ENCODE measurements around the gene GRIK5.
A peak's percentile ranks its signal among the peaks of the same experiment; 100 is the strongest.

Gene GRIK5

DNA sequence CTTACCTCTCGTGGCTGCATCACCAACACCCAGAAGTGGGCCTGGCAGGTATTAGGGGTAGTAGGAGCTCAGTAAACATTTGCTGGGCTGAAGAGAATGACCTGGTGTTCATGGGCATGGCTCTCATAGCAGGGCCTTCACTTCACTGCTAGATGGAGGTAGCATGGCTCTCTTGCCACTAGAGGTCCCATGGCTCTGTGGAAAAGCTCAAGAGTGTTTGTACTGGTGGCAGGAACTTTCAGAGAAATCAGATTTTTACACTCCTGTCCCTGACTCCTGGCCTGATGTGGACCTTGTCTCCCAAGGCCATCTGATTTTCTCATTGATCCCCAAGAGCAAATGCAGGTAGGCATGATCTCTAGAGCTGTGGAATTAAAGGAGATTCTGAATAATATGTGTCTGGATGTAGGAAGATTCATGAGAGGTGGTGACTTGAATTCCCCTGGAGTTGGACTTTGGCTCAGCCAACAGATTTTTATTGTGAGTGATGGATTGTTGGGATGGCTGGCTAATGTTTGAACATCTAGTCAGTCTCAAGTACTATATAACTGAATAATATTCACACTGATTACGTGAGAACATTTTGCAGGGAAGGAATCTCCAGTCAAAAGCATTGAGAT is 11.7 kb upstream of the GRIK5 start:
- no peak overlapping the region for H3K4me3 ChIP-seq (ENCODE audit: low read depth, low read length)
- DNase-seq (ENCODE audit: low read depth): peak; percentile 45
- TF ChIP-seq POLR2A (IDR thresholded peaks at IDR 0.05; ENCODE audit: extremely low read depth, insufficient read length): no peak
- TF ChIP-seq, protein P1, sequence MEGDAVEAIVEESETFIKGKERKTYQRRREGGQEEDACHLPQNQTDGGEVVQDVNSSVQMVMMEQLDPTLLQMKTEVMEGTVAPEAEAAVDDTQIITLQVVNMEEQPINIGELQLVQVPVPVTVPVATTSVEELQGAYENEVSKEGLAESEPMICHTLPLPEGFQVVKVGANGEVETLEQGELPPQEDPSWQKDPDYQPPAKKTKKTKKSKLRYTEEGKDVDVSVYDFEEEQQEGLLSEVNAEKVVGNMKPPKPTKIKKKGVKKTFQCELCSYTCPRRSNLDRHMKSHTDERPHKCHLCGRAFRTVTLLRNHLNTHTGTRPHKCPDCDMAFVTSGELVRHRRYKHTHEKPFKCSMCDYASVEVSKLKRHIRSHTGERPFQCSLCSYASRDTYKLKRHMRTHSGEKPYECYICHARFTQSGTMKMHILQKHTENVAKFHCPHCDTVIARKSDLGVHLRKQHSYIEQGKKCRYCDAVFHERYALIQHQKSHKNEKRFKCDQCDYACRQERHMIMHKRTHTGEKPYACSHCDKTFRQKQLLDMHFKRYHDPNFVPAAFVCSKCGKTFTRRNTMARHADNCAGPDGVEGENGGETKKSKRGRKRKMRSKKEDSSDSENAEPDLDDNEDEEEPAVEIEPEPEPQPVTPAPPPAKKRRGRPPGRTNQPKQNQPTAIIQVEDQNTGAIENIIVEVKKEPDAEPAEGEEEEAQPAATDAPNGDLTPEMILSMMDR (IDR thresholded peaks at IDR 0.05; ENCODE audit: low read depth, low read length): peak; percentile 43

DNA sequence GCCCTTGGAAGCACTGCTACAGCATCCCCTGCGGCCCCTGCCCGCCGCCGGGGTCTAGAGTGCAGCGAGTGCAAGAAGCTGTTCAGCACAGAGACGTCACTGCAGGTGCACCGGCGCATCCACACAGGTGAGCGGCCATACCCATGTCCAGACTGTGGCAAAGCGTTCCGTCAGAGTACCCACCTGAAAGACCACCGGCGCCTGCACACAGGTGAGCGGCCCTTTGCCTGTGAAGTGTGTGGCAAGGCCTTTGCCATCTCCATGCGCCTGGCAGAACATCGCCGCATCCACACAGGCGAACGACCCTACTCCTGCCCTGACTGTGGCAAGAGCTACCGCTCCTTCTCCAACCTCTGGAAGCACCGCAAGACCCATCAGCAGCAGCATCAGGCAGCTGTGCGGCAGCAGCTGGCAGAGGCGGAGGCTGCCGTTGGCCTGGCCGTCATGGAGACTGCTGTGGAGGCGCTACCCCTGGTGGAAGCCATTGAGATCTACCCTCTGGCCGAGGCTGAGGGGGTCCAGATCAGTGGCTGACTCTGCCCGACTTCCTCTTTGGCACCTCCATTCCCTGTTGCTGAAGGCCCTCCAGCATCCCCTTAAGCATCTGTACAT is 10.9 kb upstream of the GRIK5 start:
- H3K4me3 ChIP-seq (ENCODE audit: low read depth, low read length): no peak overlapping the region
- TF ChIP-seq MYC (IDR thresholded peaks at IDR 0.05; ENCODE audit: low read depth, low read length) (no peak), POLR2A (IDR thresholded peaks at IDR 0.05; ENCODE audit: extremely low read depth, insufficient read length) (no peak)
- TF ChIP-seq, protein P2, sequence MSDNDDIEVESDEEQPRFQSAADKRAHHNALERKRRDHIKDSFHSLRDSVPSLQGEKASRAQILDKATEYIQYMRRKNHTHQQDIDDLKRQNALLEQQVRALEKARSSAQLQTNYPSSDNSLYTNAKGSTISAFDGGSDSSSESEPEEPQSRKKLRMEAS (IDR thresholded peaks at IDR 0.05; ENCODE audit: low read depth, low read length): no peak
- TF ChIP-seq, protein P1 (IDR thresholded peaks at IDR 0.05; ENCODE audit: low read depth, low read length): no peak
- DNase-seq (ENCODE audit: low read depth): no peak

GRCh38 chr19:42079886-42080763 is 10.1 kb upstream of the GRIK5 start:
- H3K4me3 ChIP-seq (ENCODE audit: low read depth, low read length): no peak overlapping the region
- no peak for DNase-seq (ENCODE audit: low read depth)

GRCh38 chr19:42079276-42079669 is 9.3 kb upstream of the GRIK5 start:
- no peak overlapping the region for H3K4me3 ChIP-seq (ENCODE audit: low read depth, low read length)
- no peak for DNase-seq (ENCODE audit: low read depth)
- TF ChIP-seq POLR2A (IDR thresholded peaks at IDR 0.05; ENCODE audit: extremely low read depth, insufficient read length): no peak
- TF ChIP-seq, protein P1 (IDR thresholded peaks at IDR 0.05; ENCODE audit: low read depth, low read length): no peak
- TF ChIP-seq MYC (IDR thresholded peaks at IDR 0.05; ENCODE audit: low read depth, low read length): no peak
- TF ChIP-seq, protein P2 (IDR thresholded peaks at IDR 0.05; ENCODE audit: low read depth, low read length): no peak

More at GRCh38 chr19:42079886-42080763, 10.1 kb upstream of the GRIK5 start:
- no peak for TF ChIP-seq POLR2A (IDR thresholded peaks at IDR 0.05; ENCODE audit: extremely low read depth, insufficient read length)
- no peak for TF ChIP-seq MYC (IDR thresholded peaks at IDR 0.05; ENCODE audit: low read depth, low read length)
- TF ChIP-seq, protein P2 (IDR thresholded peaks at IDR 0.05; ENCODE audit: low read depth, low read length): no peak
- TF ChIP-seq, protein P1 (IDR thresholded peaks at IDR 0.05; ENCODE audit: low read depth, low read length): no peak

- TF ChIP-seq MYC (IDR thresholded peaks at IDR 0.05; ENCODE audit: low read depth, low read length): no peak
- TF ChIP-seq, protein P1 (IDR thresholded peaks at IDR 0.05; ENCODE audit: low read depth, low read length): no peak
- TF ChIP-seq, protein P2 (IDR thresholded peaks at IDR 0.05; ENCODE audit: low read depth, low read length): no peak
Observed at GRCh38 chr19:42078538-42079275, 8.7 kb upstream of the GRIK5 start.

More at GRCh38 chr19:42078538-42079275, 8.7 kb upstream of the GRIK5 start:
- no peak for DNase-seq (ENCODE audit: low read depth)
- H3K4me3 ChIP-seq (ENCODE audit: low read depth, low read length): no peak overlapping the region

Data from NB4 (cell line).